Activated T-helper 2 cell treated with anti-CD3 and anti-CD28 coated beads, Interferon-gamma antibody, Interleukin-2, Interleukin-4, amounts not matched to agents 10 μg/mL and 5 μg/mL and 100 μg/mL, durations not matched to agents 14 hours and 24 hours and 36 hours (primary cell): ENCODE measurements around the gene CDK15. TPM values are rescaled to one million over a fixed set of nuclear protein-coding genes. Genes with fewer than 3 reads are reported as not detected.

Source experiments
- DNase-seq: peaks from one replicate; pipeline ENCODE4 v3.0.0; 2021; ENCODE audit warnings: low spot score
- H3K27ac Mint-ChIP-seq: one replicate; pipeline ENCODE4 v1.8.0; 2021; ENCODE audit warnings: mixed read lengths
- H3K27me3 Mint-ChIP-seq: one replicate; pipeline ENCODE4 v1.8.0; 2021; ENCODE audit warnings: low read depth, mixed read lengths
- H3K36me3 Mint-ChIP-seq: one replicate; pipeline ENCODE4 v1.8.0; 2021; ENCODE audit warnings: low read depth, mixed read lengths
- H3K4me1 Mint-ChIP-seq: one replicate; pipeline ENCODE4 v1.8.0; 2021; ENCODE audit warnings: low read depth, mixed read lengths
- H3K4me3 Mint-ChIP-seq: one replicate; pipeline ENCODE4 v1.8.0; 2021; ENCODE audit warnings: low read depth, mild to moderate bottlenecking, moderate library complexity, mixed read lengths
- H3K9me3 Mint-ChIP-seq: one replicate; pipeline ENCODE4 v1.8.0; 2021; ENCODE audit warnings: mixed read lengths
- intact Hi-C: fragments of 100-400 bp; cut with micrococcal nuclease; formaldehyde crosslinking; loops from one replicate; pipeline ENCODE4 v1.15.1; 2023
- total RNA-seq: library from RNA; stranded (reverse); gene quantifications from 2 replicates; pipeline ENCODE4 v1.2.3, GENCODE V29; 2022

Gene CDK15
- total RNA-seq, 1 donor from 2014 or later: not detected

DNA sequence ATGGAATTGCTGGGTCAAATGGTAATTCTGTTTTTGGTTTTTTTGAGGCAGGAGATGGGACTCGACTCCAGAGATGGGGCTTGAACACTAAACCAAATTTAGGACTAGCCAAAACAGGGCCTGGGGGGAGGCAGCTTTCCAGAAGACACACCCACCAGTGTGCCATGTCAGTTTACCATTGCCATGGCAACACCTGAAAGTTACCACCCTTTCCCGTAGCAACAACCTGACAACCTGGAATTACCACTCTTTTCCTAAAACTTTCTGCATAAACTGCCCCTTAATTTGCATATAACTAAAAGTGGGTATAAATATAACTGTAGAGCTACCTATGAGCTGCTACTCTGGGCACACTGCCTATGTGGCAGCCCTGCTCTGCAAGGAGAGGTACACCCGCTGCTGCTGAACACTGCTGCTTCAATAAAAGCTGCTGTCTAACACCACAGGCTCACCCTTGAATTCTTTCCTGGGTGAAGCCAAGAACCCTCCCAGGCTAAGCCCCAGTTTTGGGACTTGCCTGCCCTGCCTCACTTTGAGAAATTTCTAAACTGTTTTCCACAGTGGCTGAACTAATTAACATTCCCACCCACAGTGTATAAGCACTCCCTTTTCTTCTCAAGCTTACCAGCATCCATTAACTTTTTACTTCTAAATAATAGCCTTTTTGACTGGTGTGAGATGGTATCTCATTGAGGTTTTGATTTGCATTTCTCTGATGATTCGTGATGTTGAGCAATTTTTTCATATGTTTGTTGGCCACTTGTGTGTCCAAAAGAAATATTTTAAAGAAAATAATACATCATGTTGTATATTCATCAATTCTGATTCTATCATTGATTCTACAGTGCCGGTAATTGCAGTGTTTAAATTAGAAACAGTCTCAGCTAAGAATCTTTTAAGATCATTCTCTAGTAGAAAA lies 10.6 kb downstream of the CDK15 start:
- no peak for DNase-seq
- Mint-ChIP-seq H3K27me3 (peaks cover 9% of the 10 kb centered on the region), H3K4me1 (no peaks in the 10 kb centered on the region), H3K27ac (no peak overlapping the region), H3K36me3 (no peaks in the 10 kb centered on the region), H3K9me3 (no peaks in the 10 kb centered on the region), H3K4me3 (no peak overlapping the region)
- intact Hi-C loops: no loop called here

DNA sequence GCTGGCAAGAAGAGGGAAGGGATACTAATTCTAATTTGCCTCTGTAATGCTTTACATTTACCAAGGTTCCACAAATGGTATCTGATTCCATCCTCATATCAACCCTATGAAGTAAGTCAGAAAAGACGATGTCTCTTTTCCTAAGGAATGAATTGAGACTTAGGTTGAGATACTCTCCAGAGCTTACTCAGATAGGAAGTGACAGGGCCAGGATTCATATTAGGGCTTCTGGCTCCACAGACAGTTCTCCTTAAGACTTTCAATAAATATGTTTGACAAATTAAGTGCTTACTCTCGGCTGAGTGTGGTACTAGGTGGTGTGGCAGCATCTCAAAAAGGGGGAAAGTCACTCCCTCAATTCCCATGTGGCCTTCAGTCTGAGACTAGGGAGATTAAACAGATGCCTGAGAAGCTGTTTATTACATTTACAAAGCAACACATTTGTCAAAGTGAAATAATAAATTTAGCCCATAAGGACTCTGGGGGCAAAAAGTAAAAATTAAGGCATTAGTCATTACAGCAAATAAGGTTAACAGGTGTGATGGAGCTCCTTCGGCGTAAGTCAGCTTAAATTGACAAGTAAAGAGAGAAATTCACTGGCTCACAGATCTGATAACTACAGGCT lies 14.2 kb downstream of the CDK15 start:
- Mint-ChIP-seq H3K27me3 (peaks cover 2% of the 10 kb centered on the region), H3K9me3 (no peaks in the 10 kb centered on the region), H3K36me3 (no peaks in the 10 kb centered on the region), H3K4me3 (no peak overlapping the region), H3K27ac (no peak overlapping the region), H3K4me1 (no peaks in the 10 kb centered on the region)
- intact Hi-C loops: no loop called here
- DNase-seq: no peak

DNA sequence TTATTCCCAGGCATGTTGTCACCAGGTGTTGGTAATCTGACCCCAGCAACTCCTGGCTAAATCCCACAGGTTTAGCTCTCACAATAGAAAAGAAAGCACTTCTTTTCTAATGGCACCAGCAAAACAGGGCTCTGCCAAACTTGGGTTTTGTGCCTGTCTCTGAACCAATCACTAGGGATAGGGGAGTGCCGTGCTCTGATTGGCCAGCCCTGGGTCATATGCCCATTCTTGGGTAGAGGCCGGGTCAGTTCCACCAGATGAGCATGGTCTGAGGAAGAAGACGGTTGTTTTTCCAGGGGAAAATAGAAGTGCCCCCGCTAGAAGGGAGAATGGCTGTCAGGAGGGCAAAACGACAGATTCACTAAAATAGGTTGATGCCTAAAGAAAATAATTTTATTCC lies 14.7 kb downstream of the CDK15 start:
- intact Hi-C loops: no loop called here
- no peaks in the 10 kb centered on the region for H3K9me3 Mint-ChIP-seq
- H3K27ac Mint-ChIP-seq: no peak overlapping the region
- H3K4me3 Mint-ChIP-seq: no peak overlapping the region
- peaks cover 2% of the 10 kb centered on the region for H3K27me3 Mint-ChIP-seq
- no peak for DNase-seq
- no peaks in the 10 kb centered on the region for H3K4me1 Mint-ChIP-seq
- H3K36me3 Mint-ChIP-seq: no peaks in the 10 kb centered on the region

DNA sequence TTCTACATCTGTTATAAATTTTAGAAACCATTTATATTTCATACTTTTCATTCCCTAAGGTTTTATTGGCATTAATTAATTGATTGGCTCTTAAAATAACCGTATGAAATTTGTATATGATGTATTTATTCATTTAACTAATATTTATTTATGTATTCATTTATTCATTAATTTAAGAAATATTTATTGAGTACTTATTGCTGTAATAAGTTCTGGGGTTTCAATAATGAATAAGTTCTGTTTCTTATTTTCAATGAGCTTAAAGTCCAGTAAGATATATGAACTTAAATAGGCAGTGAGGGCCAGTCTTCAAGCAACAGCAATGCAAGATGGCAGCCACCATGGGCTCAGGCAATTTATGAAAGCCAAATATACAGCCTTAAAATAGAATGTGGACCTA lies 17.9 kb downstream of the CDK15 start:
- Mint-ChIP-seq H3K27me3 (peaks cover 3% of the 10 kb centered on the region), H3K36me3 (no peaks in the 10 kb centered on the region), H3K27ac (no peak overlapping the region), H3K4me3 (no peak overlapping the region), H3K9me3 (no peaks in the 10 kb centered on the region), H3K4me1 (no peaks in the 10 kb centered on the region)
- intact Hi-C loops: no loop called here
- no peak for DNase-seq

DNA sequence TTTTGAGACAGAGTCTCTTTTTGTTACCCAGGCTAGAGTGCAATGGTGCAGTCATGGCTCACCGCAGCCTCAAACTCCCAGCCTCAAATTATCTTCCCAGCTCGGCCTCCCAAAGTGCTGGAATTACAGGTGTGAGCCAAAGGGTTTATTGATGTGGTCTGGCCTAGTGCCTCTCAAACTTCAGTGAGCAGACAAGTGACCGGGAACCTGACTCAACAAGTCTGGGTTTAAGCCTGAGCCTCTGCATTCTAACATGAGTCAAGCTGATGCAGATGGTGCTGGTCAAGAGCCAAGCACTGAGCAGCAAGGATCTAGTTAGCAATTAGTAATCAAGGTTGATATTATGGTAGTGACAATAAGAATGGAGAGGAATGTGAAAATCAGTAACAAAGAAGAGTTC lies 21.3 kb downstream of the CDK15 start:
- intact Hi-C loops: no loop called here
- Mint-ChIP-seq H3K9me3 (no peaks in the 10 kb centered on the region), H3K27ac (no peak overlapping the region), H3K36me3 (no peaks in the 10 kb centered on the region), H3K27me3 (peaks cover 3% of the 10 kb centered on the region), H3K4me3 (no peak overlapping the region), H3K4me1 (no peaks in the 10 kb centered on the region)
- no peak for DNase-seq

DNA sequence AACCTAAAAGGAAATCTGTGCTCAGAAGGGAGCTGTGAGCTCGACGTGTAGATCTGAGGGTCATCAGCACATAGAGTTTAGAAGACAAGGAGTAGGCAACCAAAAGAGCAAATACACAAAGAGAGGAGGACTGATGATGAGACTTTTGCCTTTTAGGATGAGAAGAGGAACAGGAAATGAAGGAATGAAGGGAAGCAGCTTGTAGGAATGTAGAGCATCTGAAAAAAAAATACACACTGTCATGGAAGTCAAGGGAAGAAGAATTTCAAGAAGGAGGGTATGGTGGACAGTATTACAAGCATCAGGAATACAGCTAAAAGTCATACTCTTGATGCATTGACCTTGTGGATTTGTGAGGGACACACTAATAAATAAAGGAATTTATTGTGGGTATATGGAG lies 21.9 kb downstream of the CDK15 start:
- Mint-ChIP-seq H3K4me3 (no peak overlapping the region), H3K27me3 (peaks cover 3% of the 10 kb centered on the region), H3K9me3 (no peaks in the 10 kb centered on the region), H3K36me3 (no peaks in the 10 kb centered on the region), H3K27ac (no peak overlapping the region), H3K4me1 (no peaks in the 10 kb centered on the region)
- intact Hi-C loops: no loop called here
- DNase-seq: no peak

DNA sequence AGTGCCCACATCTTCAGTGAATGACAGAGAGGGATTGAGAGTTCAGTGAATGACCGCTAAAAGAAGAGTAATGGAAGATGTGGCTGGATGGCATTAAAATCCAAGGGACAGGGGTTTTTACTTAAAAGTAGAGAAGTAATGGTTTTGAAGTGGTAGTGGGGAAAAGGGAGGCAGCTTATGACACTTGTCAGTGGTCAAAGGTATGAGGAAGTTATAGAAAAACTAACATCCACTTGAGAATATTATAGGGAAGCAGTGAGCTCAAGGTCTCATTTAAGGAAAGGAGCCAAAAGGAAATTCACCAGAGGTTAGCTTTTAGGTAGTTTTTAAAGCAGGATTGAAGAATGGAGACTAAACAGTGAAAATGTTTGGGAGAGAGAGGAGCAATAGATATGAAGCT lies 24.3 kb downstream of the CDK15 start:
- Mint-ChIP-seq H3K4me3 (no peak overlapping the region), H3K27ac (no peak overlapping the region), H3K27me3 (peaks cover 3% of the 10 kb centered on the region), H3K4me1 (no peaks in the 10 kb centered on the region), H3K36me3 (no peaks in the 10 kb centered on the region), H3K9me3 (no peaks in the 10 kb centered on the region)
- no peak for DNase-seq
- intact Hi-C loops: no loop called here

DNA sequence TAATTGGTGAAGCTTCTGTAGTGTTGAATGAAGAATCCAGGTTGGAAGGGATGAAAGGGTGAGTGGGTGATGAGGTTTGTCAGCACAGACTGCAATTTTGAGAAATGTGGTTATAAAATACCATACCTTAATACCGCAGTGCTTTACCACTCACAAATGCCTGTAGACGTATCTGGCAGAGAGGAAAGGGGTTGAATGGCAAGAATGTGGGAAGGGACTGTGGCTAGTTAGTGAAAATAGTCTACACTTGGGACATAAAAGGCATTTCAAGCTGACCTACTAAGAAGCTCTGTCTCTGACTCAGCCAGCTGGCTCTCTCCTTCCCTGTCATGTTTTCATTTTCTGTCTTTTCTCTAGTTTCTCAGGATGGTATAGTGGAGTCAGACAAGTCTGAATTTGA lies 25.1 kb downstream of the CDK15 start:
- no peak for DNase-seq
- Mint-ChIP-seq H3K4me3 (no peak overlapping the region), H3K9me3 (no peaks in the 10 kb centered on the region), H3K36me3 (no peaks in the 10 kb centered on the region), H3K27ac (no peak overlapping the region), H3K27me3 (peaks cover 3% of the 10 kb centered on the region), H3K4me1 (no peaks in the 10 kb centered on the region)
- intact Hi-C loops: no loop called here

DNA sequence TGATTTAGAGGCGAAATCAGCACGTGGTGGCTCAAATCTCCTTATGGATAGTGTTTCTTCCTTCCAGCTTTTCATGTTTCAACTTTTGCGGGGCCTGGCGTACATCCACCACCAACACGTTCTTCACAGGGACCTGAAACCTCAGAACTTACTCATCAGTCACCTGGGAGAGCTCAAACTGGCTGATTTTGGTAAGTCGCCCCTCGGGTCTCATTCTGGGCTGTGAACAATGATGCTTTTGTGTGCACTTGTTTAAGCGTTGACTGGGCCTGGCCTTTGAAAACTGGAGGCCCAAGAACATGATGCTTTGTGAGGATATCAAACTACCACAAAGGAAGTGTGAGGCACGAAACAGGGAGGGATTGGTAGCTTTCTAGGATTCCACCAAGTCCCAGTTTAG lies 27.4 kb downstream of the CDK15 start:
- H3K27me3 Mint-ChIP-seq: no peaks in the 10 kb centered on the region
- intact Hi-C loops: no loop called here
- no peaks in the 10 kb centered on the region for H3K36me3 Mint-ChIP-seq
- H3K4me3 Mint-ChIP-seq: no peak overlapping the region
- no peaks in the 10 kb centered on the region for H3K9me3 Mint-ChIP-seq
- no peaks in the 10 kb centered on the region for H3K4me1 Mint-ChIP-seq
- DNase-seq: no peak
- no peak overlapping the region for H3K27ac Mint-ChIP-seq

DNA sequence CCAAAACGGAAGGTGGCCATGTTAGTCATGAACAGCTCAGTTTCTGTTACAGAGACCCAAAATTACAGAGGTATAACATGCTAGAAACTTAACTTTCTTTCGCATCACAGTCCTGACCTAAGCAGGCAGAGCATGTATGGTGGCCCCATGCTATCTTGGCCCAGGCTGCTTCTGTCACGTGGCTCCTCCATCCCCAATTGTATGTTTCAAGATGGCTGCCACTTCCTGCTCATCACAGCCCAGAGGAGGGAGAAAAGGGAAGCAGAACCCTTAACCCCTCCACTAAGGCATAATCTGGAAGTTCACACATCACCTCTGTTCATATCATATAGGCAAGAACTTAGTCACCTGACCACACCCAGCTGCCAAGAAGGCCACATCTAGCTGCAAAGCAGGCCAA lies 28.7 kb downstream of the CDK15 start:
- intact Hi-C loops: no loop called here
- DNase-seq: no peak
- Mint-ChIP-seq H3K4me1 (no peaks in the 10 kb centered on the region), H3K9me3 (no peaks in the 10 kb centered on the region), H3K36me3 (no peaks in the 10 kb centered on the region), H3K4me3 (no peak overlapping the region), H3K27me3 (no peaks in the 10 kb centered on the region), H3K27ac (no peak overlapping the region)

DNA sequence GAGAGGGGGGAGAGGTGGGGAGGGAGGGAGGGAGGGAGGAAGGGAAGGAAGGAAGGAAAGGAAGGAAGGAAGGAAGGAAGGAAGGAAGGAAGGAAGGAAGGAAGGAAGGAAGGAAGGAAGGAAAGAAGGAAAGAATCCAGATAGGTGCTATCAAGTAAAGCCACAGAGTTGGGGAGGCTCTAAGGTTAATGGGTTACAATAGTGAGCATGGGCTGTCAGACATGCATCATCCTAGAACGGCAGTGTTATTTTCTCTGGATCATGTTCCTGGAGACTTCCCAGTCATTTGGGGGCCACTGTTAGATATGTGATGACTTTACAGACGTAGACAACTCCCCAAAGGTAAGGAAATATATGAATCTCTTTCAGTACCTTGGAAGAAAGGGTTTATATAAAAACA lies 31.1 kb downstream of the CDK15 start:
- DNase-seq: no peak
- H3K9me3 Mint-ChIP-seq: peaks cover 6% of the 10 kb centered on the region
- peaks cover 7% of the 10 kb centered on the region for H3K27me3 Mint-ChIP-seq
- H3K4me3 Mint-ChIP-seq: no peak overlapping the region
- no peak overlapping the region for H3K27ac Mint-ChIP-seq
- intact Hi-C loops: no loop called here
- no peaks in the 10 kb centered on the region for H3K4me1 Mint-ChIP-seq
- H3K36me3 Mint-ChIP-seq: no peaks in the 10 kb centered on the region

DNA sequence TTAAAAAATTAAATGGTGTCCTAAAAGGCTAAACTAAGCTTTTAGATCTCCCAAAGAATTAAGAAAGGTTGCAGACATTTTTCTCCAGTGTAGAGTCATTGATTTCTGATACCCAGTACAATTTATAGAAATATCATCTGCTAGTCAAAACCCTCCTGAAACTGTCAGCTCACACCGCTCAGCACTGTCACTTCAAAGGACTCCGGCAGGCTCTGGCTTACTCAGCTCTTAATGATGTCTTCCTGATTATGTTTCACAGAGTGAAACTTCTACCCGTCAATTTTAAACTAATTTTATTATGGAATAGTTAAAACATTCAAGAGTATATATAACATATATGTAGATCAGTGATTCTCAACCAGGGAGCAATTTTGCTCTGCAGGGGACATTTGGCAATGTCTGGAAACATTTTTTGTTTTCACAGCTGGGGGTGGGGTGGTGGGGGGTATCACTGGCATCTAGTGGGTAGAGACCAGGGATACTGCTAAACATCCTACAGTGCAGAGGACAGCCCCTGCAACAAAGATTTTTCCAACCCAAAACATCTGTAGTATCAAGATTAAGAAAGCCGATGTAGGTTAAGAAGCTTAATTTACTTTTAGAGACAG lies 31.6 kb downstream of the CDK15 start:
- no peaks in the 10 kb centered on the region for H3K4me1 Mint-ChIP-seq
- peaks cover 7% of the 10 kb centered on the region for H3K27me3 Mint-ChIP-seq
- no peaks in the 10 kb centered on the region for H3K36me3 Mint-ChIP-seq
- peaks cover 6% of the 10 kb centered on the region for H3K9me3 Mint-ChIP-seq
- no peak overlapping the region for H3K4me3 Mint-ChIP-seq
- intact Hi-C loops: no loop called here
- no peak overlapping the region for H3K27ac Mint-ChIP-seq
- no peak for DNase-seq

DNA sequence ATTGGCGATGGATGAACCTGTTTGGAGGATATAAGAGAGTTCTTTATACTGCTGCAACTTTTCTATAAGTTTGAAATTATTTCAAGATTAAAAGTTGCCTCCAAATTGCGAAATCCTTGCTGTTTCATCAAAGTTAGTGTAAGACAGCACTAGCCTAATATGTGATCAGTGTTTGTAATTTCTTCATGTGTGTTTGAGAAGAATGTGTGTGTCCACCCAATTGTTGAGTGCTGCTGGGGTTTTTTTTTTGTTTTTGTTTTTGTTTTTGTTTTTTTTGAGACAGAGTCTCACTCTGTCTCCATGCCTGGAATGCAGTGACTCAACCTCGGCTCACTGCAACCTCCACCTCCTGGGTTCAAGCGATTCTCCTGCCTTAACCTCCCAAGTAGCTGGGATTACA lies 33.4 kb downstream of the CDK15 start:
- peaks cover 6% of the 10 kb centered on the region for H3K9me3 Mint-ChIP-seq

More for the DNA sequence above, 33.4 kb downstream of the CDK15 start:
- no peak overlapping the region for H3K4me3 Mint-ChIP-seq
- no peaks in the 10 kb centered on the region for H3K4me1 Mint-ChIP-seq
- no peaks in the 10 kb centered on the region for H3K36me3 Mint-ChIP-seq
- DNase-seq: no peak
- peaks cover 8% of the 10 kb centered on the region for H3K27me3 Mint-ChIP-seq
- intact Hi-C loops: no loop called here
- H3K27ac Mint-ChIP-seq: no peak overlapping the region
